Measurements from ENCODE around the gene TRPC5OS.

The TRPC5OS gene

GRCh38 chrX:111880735-111881134, 4.8 kb downstream of the TRPC5OS start:
- Histone ChIP-seq H3K36me3 (ENCODE audit: control insufficient read depth, insufficient read depth, low read length) (no peaks in the 10 kb centered on the region), H3K18ac (ENCODE audit: low read length) (no peak overlapping the region), H3K4me1 (ENCODE audit: control insufficient read depth, low read depth, low read length) (no peaks in the 10 kb centered on the region), H3K79me2 (ENCODE audit: control insufficient read depth, insufficient read depth, low read length) (no peaks in the 10 kb centered on the region), H3K4me2 (ENCODE audit: low read length) (no peak overlapping the region), H3K56ac (ENCODE audit: low read length) (no peak overlapping the region), H3K79me1 (ENCODE audit: low read length) (no peaks in the 10 kb centered on the region), H3K4me3 (ENCODE audit: low read length) (no peak overlapping the region), H4K8ac (ENCODE audit: low read depth, low read length) (no peak overlapping the region), H3K23ac (ENCODE audit: low read length) (no peak overlapping the region), H3K4ac (ENCODE audit: low read depth, low read length) (no peak overlapping the region), H3K9ac (ENCODE audit: low read length) (no peak overlapping the region), H3K27ac (ENCODE audit: low read depth, low read length) (no peak overlapping the region), H2BK120ac (ENCODE audit: low read depth, low read length) (no peak overlapping the region), H2AK5ac (ENCODE audit: low read length) (no peak overlapping the region), H3K27me3 (ENCODE audit: insufficient read depth, low read length, poor library complexity) (no peaks in the 10 kb centered on the region), H2BK5ac (ENCODE audit: low read length) (no peak overlapping the region), H2BK15ac (replicated peaks; ENCODE audit: low read depth) (no peak overlapping the region), H4K5ac (ENCODE audit: low read length) (no peak overlapping the region)
- no CpG with 5 or more reads among the region's 1 CpG for WGBS (ENCODE audit: extremely low coverage, insufficient coverage, low lambda C conversion rate)
- DNase-seq = no peak

GRCh38 chrX:111881715-111882114, 5.7 kb downstream of the TRPC5OS start:
- no peak for DNase-seq
- Histone ChIP-seq H2AK5ac (ENCODE audit: low read length) (no peak overlapping the region), H3K9ac (ENCODE audit: low read length) (no peak overlapping the region), H3K23ac (ENCODE audit: low read length) (no peak overlapping the region), H3K4me3 (ENCODE audit: low read length) (no peak overlapping the region), H3K27me3 (ENCODE audit: insufficient read depth, low read length, poor library complexity) (no peaks in the 10 kb centered on the region), H3K27ac (ENCODE audit: low read depth, low read length) (no peak overlapping the region), H3K4me2 (ENCODE audit: low read length) (no peak overlapping the region), H2BK120ac (ENCODE audit: low read depth, low read length) (no peak overlapping the region), H3K4me1 (ENCODE audit: control insufficient read depth, low read depth, low read length) (no peaks in the 10 kb centered on the region), H4K8ac (ENCODE audit: low read depth, low read length) (no peak overlapping the region), H3K36me3 (ENCODE audit: control insufficient read depth, insufficient read depth, low read length) (no peaks in the 10 kb centered on the region), H2BK5ac (ENCODE audit: low read length) (no peak overlapping the region), H3K4ac (ENCODE audit: low read depth, low read length) (no peak overlapping the region), H3K79me2 (ENCODE audit: control insufficient read depth, insufficient read depth, low read length) (no peaks in the 10 kb centered on the region), H3K18ac (ENCODE audit: low read length) (no peak overlapping the region), H2BK15ac (replicated peaks; ENCODE audit: low read depth) (no peak overlapping the region), H3K79me1 (ENCODE audit: low read length) (no peaks in the 10 kb centered on the region), H3K56ac (ENCODE audit: low read length) (no peak overlapping the region), H4K5ac (ENCODE audit: low read length) (no peak overlapping the region)
- no CpG with 5 or more reads among the region's 3 CpGs for WGBS (ENCODE audit: extremely low coverage, insufficient coverage, low lambda C conversion rate)

GRCh38 chrX:111886678-111887077, 10.7 kb downstream of the TRPC5OS start:
- no peak overlapping the region for H2BK120ac ChIP-seq (ENCODE audit: low read depth, low read length)
- no peak overlapping the region for H3K9ac ChIP-seq (ENCODE audit: low read length)
- no peak overlapping the region for H4K8ac ChIP-seq (ENCODE audit: low read depth, low read length)
- H3K4me1 ChIP-seq (ENCODE audit: control insufficient read depth, low read depth, low read length) = no peaks in the 10 kb centered on the region
- no peaks in the 10 kb centered on the region for H3K79me1 ChIP-seq (ENCODE audit: low read length)
- H3K79me2 ChIP-seq (ENCODE audit: control insufficient read depth, insufficient read depth, low read length) = no peaks in the 10 kb centered on the region
- H2AK5ac ChIP-seq (ENCODE audit: low read length) = no peak overlapping the region
- H3K18ac ChIP-seq (ENCODE audit: low read length) = no peak overlapping the region
- H4K5ac ChIP-seq (ENCODE audit: low read length) = no peak overlapping the region
- H2BK15ac ChIP-seq (replicated peaks; ENCODE audit: low read depth) = no peak overlapping the region
- H3K36me3 ChIP-seq (ENCODE audit: control insufficient read depth, insufficient read depth, low read length) = no peaks in the 10 kb centered on the region
- H3K27me3 ChIP-seq (ENCODE audit: insufficient read depth, low read length, poor library complexity) = no peaks in the 10 kb centered on the region
- no peak for DNase-seq
- WGBS (ENCODE audit: extremely low coverage, insufficient coverage, low lambda C conversion rate) = no CpG with 5 or more reads among the region's 2 CpGs
- H3K4me2 ChIP-seq (ENCODE audit: low read length) = no peak overlapping the region
- no peak overlapping the region for H2BK5ac ChIP-seq (ENCODE audit: low read length)
- H3K27ac ChIP-seq (ENCODE audit: low read depth, low read length) = no peak overlapping the region
- no peak overlapping the region for H3K4ac ChIP-seq (ENCODE audit: low read depth, low read length)
- H3K56ac ChIP-seq (ENCODE audit: low read length) = no peak overlapping the region
- no peak overlapping the region for H3K4me3 ChIP-seq (ENCODE audit: low read length)
- H3K23ac ChIP-seq (ENCODE audit: low read length) = no peak overlapping the region

GRCh38 chrX:111888600-111888999, 12.6 kb downstream of the TRPC5OS start:
- no peak overlapping the region for H3K4me2 ChIP-seq (ENCODE audit: low read length)
- no peaks in the 10 kb centered on the region for H3K79me2 ChIP-seq (ENCODE audit: control insufficient read depth, insufficient read depth, low read length)
- no peak overlapping the region for H2BK120ac ChIP-seq (ENCODE audit: low read depth, low read length)
- H3K4me3 ChIP-seq (ENCODE audit: low read length) = no peak overlapping the region
- no peaks in the 10 kb centered on the region for H3K36me3 ChIP-seq (ENCODE audit: control insufficient read depth, insufficient read depth, low read length)
- H3K4me1 ChIP-seq (ENCODE audit: control insufficient read depth, low read depth, low read length) = no peaks in the 10 kb centered on the region
- no peak overlapping the region for H3K18ac ChIP-seq (ENCODE audit: low read length)
- WGBS (ENCODE audit: extremely low coverage, insufficient coverage, low lambda C conversion rate) = no CpG with 5 or more reads among the region's 3 CpGs
- H3K4ac ChIP-seq (ENCODE audit: low read depth, low read length) = no peak overlapping the region
- no peaks in the 10 kb centered on the region for H3K27me3 ChIP-seq (ENCODE audit: insufficient read depth, low read length, poor library complexity)
- no peak overlapping the region for H2BK5ac ChIP-seq (ENCODE audit: low read length)
- no peak overlapping the region for H2AK5ac ChIP-seq (ENCODE audit: low read length)
- no peak overlapping the region for H3K9ac ChIP-seq (ENCODE audit: low read length)
- H3K79me1 ChIP-seq (ENCODE audit: low read length) = no peaks in the 10 kb centered on the region
- H2BK15ac ChIP-seq (replicated peaks; ENCODE audit: low read depth) = no peak overlapping the region
- no peak overlapping the region for H4K5ac ChIP-seq (ENCODE audit: low read length)
- no peak overlapping the region for H3K56ac ChIP-seq (ENCODE audit: low read length)
- DNase-seq = no peak
- H4K8ac ChIP-seq (ENCODE audit: low read depth, low read length) = no peak overlapping the region
- no peak overlapping the region for H3K23ac ChIP-seq (ENCODE audit: low read length)
- no peak overlapping the region for H3K27ac ChIP-seq (ENCODE audit: low read depth, low read length)

GRCh38 chrX:111892375-111892774, 16.4 kb downstream of the TRPC5OS start:
- H2BK5ac ChIP-seq (ENCODE audit: low read length) = no peak overlapping the region
- no peak overlapping the region for H3K56ac ChIP-seq (ENCODE audit: low read length)
- no peak overlapping the region for H4K5ac ChIP-seq (ENCODE audit: low read length)
- H3K4me1 ChIP-seq (ENCODE audit: control insufficient read depth, low read depth, low read length) = no peaks in the 10 kb centered on the region
- WGBS (ENCODE audit: extremely low coverage, insufficient coverage, low lambda C conversion rate) = no CpG with 5 or more reads among the region's 2 CpGs
- no peaks in the 10 kb centered on the region for H3K79me2 ChIP-seq (ENCODE audit: control insufficient read depth, insufficient read depth, low read length)
- H3K27ac ChIP-seq (ENCODE audit: low read depth, low read length) = no peak overlapping the region
- H3K4me3 ChIP-seq (ENCODE audit: low read length) = no peak overlapping the region
- no peak overlapping the region for H2BK15ac ChIP-seq (replicated peaks; ENCODE audit: low read depth)
- no peaks in the 10 kb centered on the region for H3K36me3 ChIP-seq (ENCODE audit: control insufficient read depth, insufficient read depth, low read length)
- no peak overlapping the region for H3K23ac ChIP-seq (ENCODE audit: low read length)
- no peak overlapping the region for H3K4me2 ChIP-seq (ENCODE audit: low read length)
- H3K9ac ChIP-seq (ENCODE audit: low read length) = no peak overlapping the region
- no peak for DNase-seq
- no peaks in the 10 kb centered on the region for H3K79me1 ChIP-seq (ENCODE audit: low read length)
- H3K4ac ChIP-seq (ENCODE audit: low read depth, low read length) = no peak overlapping the region
- H4K8ac ChIP-seq (ENCODE audit: low read depth, low read length) = no peak overlapping the region
- no peaks in the 10 kb centered on the region for H3K27me3 ChIP-seq (ENCODE audit: insufficient read depth, low read length, poor library complexity)
- H3K18ac ChIP-seq (ENCODE audit: low read length) = no peak overlapping the region
- H2BK120ac ChIP-seq (ENCODE audit: low read depth, low read length) = no peak overlapping the region
- H2AK5ac ChIP-seq (ENCODE audit: low read length) = no peak overlapping the region

GRCh38 chrX:111896148-111896547, 20.2 kb downstream of the TRPC5OS start:
- no peak overlapping the region for H3K4ac ChIP-seq (ENCODE audit: low read depth, low read length)
- H4K5ac ChIP-seq (ENCODE audit: low read length) = no peak overlapping the region
- H3K36me3 ChIP-seq (ENCODE audit: control insufficient read depth, insufficient read depth, low read length) = no peaks in the 10 kb centered on the region
- no peak overlapping the region for H3K56ac ChIP-seq (ENCODE audit: low read length)
- H3K79me1 ChIP-seq (ENCODE audit: low read length) = no peaks in the 10 kb centered on the region
- H3K4me1 ChIP-seq (ENCODE audit: control insufficient read depth, low read depth, low read length) = no peaks in the 10 kb centered on the region
- H3K27me3 ChIP-seq (ENCODE audit: insufficient read depth, low read length, poor library complexity) = no peaks in the 10 kb centered on the region
- no peak for DNase-seq
- WGBS (ENCODE audit: extremely low coverage, insufficient coverage, low lambda C conversion rate) = no CpG with 5 or more reads among the region's 7 CpGs
- no peak overlapping the region for H4K8ac ChIP-seq (ENCODE audit: low read depth, low read length)
- H3K23ac ChIP-seq (ENCODE audit: low read length) = no peak overlapping the region
- H2BK15ac ChIP-seq (replicated peaks; ENCODE audit: low read depth) = no peak overlapping the region
- H2BK5ac ChIP-seq (ENCODE audit: low read length) = no peak overlapping the region
- no peak overlapping the region for H3K27ac ChIP-seq (ENCODE audit: low read depth, low read length)
- H3K9ac ChIP-seq (ENCODE audit: low read length) = no peak overlapping the region
- no peak overlapping the region for H3K4me3 ChIP-seq (ENCODE audit: low read length)
- H2BK120ac ChIP-seq (ENCODE audit: low read depth, low read length) = no peak overlapping the region
- H2AK5ac ChIP-seq (ENCODE audit: low read length) = no peak overlapping the region
- no peak overlapping the region for H3K4me2 ChIP-seq (ENCODE audit: low read length)
- no peaks in the 10 kb centered on the region for H3K79me2 ChIP-seq (ENCODE audit: control insufficient read depth, insufficient read depth, low read length)
- no peak overlapping the region for H3K18ac ChIP-seq (ENCODE audit: low read length)

Data from mesendoderm (in vitro differentiated cells).